Gastroesophageal sphincter (tissue), 3 donors: ENCODE data around the gene SLC5A6.

Experiments
- EP300 ChIP-seq: sonication (generic); formaldehyde crosslinking; IDR thresholded peaks from one replicate; pipeline ENCODE4 v1.6.1; 2017; ENCODE audit warnings: antibody characterized with exemption, mild to moderate bottlenecking
- POLR2A ChIP-seq, 2 donors: fragments of 450-650 bp; IDR thresholded peaks; one replicate each; pipeline ENCODE4 v1.6.1; 2017; ENCODE audit warnings: antibody characterized with exemption in 2 of 2, mild to moderate bottlenecking in 2 of 2, moderate library complexity in 1 of 2
- TF ChIP-seq, protein P1 (sequence below), 4 experiments: fragments of 200-600 bp in 2 of 4; fragments of 450-650 bp in 2 of 4; sonication (generic) in 1 of 4; IDR thresholded peaks; one replicate each; pipeline ENCODE4 v1.5.1; 2017 to 2019; ENCODE audit warnings: antibody characterized with exemption in 4 of 4, mild to moderate bottlenecking in 2 of 4, moderate library complexity in 2 of 4

GRCh38 chr2:27219091-27219490, 7.0 kb upstream of the SLC5A6 start:
- TF ChIP-seq, protein P1, sequence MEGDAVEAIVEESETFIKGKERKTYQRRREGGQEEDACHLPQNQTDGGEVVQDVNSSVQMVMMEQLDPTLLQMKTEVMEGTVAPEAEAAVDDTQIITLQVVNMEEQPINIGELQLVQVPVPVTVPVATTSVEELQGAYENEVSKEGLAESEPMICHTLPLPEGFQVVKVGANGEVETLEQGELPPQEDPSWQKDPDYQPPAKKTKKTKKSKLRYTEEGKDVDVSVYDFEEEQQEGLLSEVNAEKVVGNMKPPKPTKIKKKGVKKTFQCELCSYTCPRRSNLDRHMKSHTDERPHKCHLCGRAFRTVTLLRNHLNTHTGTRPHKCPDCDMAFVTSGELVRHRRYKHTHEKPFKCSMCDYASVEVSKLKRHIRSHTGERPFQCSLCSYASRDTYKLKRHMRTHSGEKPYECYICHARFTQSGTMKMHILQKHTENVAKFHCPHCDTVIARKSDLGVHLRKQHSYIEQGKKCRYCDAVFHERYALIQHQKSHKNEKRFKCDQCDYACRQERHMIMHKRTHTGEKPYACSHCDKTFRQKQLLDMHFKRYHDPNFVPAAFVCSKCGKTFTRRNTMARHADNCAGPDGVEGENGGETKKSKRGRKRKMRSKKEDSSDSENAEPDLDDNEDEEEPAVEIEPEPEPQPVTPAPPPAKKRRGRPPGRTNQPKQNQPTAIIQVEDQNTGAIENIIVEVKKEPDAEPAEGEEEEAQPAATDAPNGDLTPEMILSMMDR (IDR thresholded peaks at IDR 0.05), result no peak
- TF ChIP-seq POLR2A (IDR thresholded peaks at IDR 0.05) (no peak), EP300 (no peak)
